ENCODE data around the gene THUMPD3. TPM values are rescaled to one million over a fixed set of nuclear protein-coding genes. Genes with fewer than 3 reads are reported as not detected.

The THUMPD3 gene
- total and polyA plus RNA-seq, 2 of the 13 experiments (the other 11 are each of a cell fraction or from before 2014, with no cell fraction given), result 31.2 to 44.1 TPM

GRCh38 chr3:9330166-9330703 lies 32.6 kb upstream of the THUMPD3 start (continued):
- no peak for TF ChIP-seq ZBTB25 (CRISPR knock-in tag; IDR thresholded peaks at IDR 0.05)
- TF ChIP-seq ZNF512B (CRISPR knock-in tag; IDR thresholded peaks at IDR 0.05; ENCODE audit: borderline replicate concordance), result no peak

- H3K9ac ChIP-seq (ENCODE audit: insufficient read depth, low read depth, low read length), result no peak overlapping the region
- in situ Hi-C loops (cut with HindIII; ENCODE audit: extremely low pct_ligation_motif_present, low pct_unique_long_range_greater_than_20kb), result no loop called here
- H3K79me2 ChIP-seq (ENCODE audit: insufficient read depth, low read length), result no peaks in the 10 kb centered on the region
- no peaks in the 10 kb centered on the region for H3K4me1 ChIP-seq (ENCODE audit: insufficient read depth, low read length)
- no peak overlapping the region for H2AFZ ChIP-seq (ENCODE audit: low read length)
- POLR2A ChIA-PET, result interaction anchor here (0.8 kb wide), 1 partner anchor 32 kb away, joined by 3 read pairs; the partner anchor contains the start of gene THUMPD3
- no peak overlapping the region for H3K4me2 ChIP-seq (ENCODE audit: low read depth, low read length)
- no peak overlapping the region for H3K4me3 ChIP-seq (replicated peaks in 1 of 3; ENCODE audit: insufficient read depth in 1 of 3, low read depth in 2 of 3, low read length in 3 of 3)
- H3K9me3 ChIP-seq (ENCODE audit: low read length), result peaks cover 16% of the 10 kb centered on the region
- H3K27me3 ChIP-seq (ENCODE audit: control insufficient read depth in 1 of 2, insufficient read depth in 2 of 2, low read length in 2 of 2), result no peaks in the 10 kb centered on the region
- 23% methylated on average over 2 of the region's 2 CpGs for WGBS (ENCODE audit: low lambda C conversion rate)
- no peak overlapping the region for H3K27ac ChIP-seq (ENCODE audit: extremely low read length, insufficient read depth, low read length)
- CTCF ChIA-PET (ENCODE audit: low intra/inter-chr PET ratio, low total read pairs), result no interaction called here
- DNase-seq (ENCODE audit: low spot score) (no peak), ATAC-seq (no peak), FAIRE-seq (no peak)
- no peaks in the 10 kb centered on the region for H4K20me1 ChIP-seq (ENCODE audit: insufficient read depth, low read length)
- intact Hi-C loops (cut with micrococcal nuclease; ENCODE audit: unreplicated experiment), result no loop called here
- no TSS peak for BruUV-seq (replicated peaks)
- no peaks in the 10 kb centered on the region for H3K36me3 ChIP-seq (replicated peaks in 1 of 2; ENCODE audit: control insufficient read depth in 1 of 2, insufficient read depth in 2 of 2, low read length in 2 of 2)
- TF ChIP-seq PRMT3 (CRISPR knock-in tag; IDR thresholded peaks at IDR 0.05; ENCODE audit: borderline replicate concordance, low read depth) (no peak), NR2C2 (CRISPR knock-in tag; IDR thresholded peaks at IDR 0.05; ENCODE audit: borderline replicate concordance) (no peak), ZKSCAN5 (CRISPR knock-in tag; IDR thresholded peaks at IDR 0.05) (no peak), DRAP1 (CRISPR knock-in tag; IDR thresholded peaks at IDR 0.05) (no peak), NR1H2 (CRISPR knock-in tag; IDR thresholded peaks at IDR 0.05; ENCODE audit: borderline replicate concordance, low read depth) (no peak), SNAPC5 (CRISPR knock-in tag; IDR thresholded peaks at IDR 0.05; ENCODE audit: borderline replicate concordance) (no peak), ZFP37 (CRISPR knock-in tag; IDR thresholded peaks at IDR 0.05; ENCODE audit: borderline replicate concordance) (no peak), ZNF503 (CRISPR knock-in tag; IDR thresholded peaks at IDR 0.05) (no peak), KDM3A (CRISPR knock-in tag; IDR thresholded peaks at IDR 0.05; ENCODE audit: low read depth) (no peak), ZNF460 (CRISPR knock-in tag; IDR thresholded peaks at IDR 0.05; ENCODE audit: borderline replicate concordance) (no peak), TSC22D2 (CRISPR knock-in tag; IDR thresholded peaks at IDR 0.05; ENCODE audit: borderline replicate concordance) (no peak)
- TF ChIP-seq, protein P1, sequence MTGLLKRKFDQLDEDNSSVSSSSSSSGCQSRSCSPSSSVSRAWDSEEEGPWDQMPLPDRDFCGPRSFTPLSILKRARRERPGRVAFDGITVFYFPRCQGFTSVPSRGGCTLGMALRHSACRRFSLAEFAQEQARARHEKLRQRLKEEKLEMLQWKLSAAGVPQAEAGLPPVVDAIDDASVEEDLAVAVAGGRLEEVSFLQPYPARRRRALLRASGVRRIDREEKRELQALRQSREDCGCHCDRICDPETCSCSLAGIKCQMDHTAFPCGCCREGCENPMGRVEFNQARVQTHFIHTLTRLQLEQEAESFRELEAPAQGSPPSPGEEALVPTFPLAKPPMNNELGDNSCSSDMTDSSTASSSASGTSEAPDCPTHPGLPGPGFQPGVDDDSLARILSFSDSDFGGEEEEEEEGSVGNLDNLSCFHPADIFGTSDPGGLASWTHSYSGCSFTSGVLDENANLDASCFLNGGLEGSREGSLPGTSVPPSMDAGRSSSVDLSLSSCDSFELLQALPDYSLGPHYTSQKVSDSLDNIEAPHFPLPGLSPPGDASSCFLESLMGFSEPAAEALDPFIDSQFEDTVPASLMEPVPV (CRISPR knock-in tag; IDR thresholded peaks at IDR 0.05), result no peak
Observed at GRCh38 chr3:9331171-9331570, 31.7 kb upstream of the THUMPD3 start.

Data from HepG2 (cell line).